Activated T-cell treated with anti-CD3 and anti-CD28 coated beads, Interleukin-2, amount 50 U/mL, for 72 hours (primary cell): ENCODE results near the gene SMCO4. TPM values are rescaled to one million over a fixed set of nuclear protein-coding genes. Genes with fewer than 3 reads are reported as not detected.
"Not testable (repeated sequence)": the region's sequence is repeated elsewhere in the genome, so short reads cannot be mapped to it uniquely, and the experiment has no call there.

Experiments
- ATAC-seq, 2 donors: fragments of 150-1000 bp; cut with Tn5 transposase; replicated peaks in 1 of 2; 2 replicates each; pipeline ENCODE4 v1.10.0; 2021; ENCODE audit warnings: moderate library complexity in 2 of 2, mild to moderate bottlenecking in 1 of 2
- DNase-seq, 2 donors: peaks; one replicate each; pipeline ENCODE4 v3.0.0; 2021 to 2022; ENCODE audit warnings: mixed read lengths in 1 of 2
- H3K27ac Mint-ChIP-seq: one replicate; pipeline ENCODE4 v1.8.0; 2022; ENCODE audit warnings: mild to moderate bottlenecking, moderate library complexity, mixed read lengths
- H3K27me3 Mint-ChIP-seq: one replicate; pipeline ENCODE4 v1.8.0; 2022; ENCODE audit warnings: low read depth, mixed read lengths
- H3K36me3 Mint-ChIP-seq, 2 donors: one replicate each; pipeline ENCODE4 v1.8.0; 2022; ENCODE audit warnings: mixed read lengths in 2 of 2, mild to moderate bottlenecking in 1 of 2; ENCODE audit not compliant: insufficient read depth in 2 of 2
- H3K4me1 Mint-ChIP-seq: one replicate; pipeline ENCODE4 v1.8.0; 2022; ENCODE audit warnings: low read depth, mixed read lengths
- H3K4me3 Mint-ChIP-seq, 2 donors: one replicate each; pipeline ENCODE4 v1.8.0; 2022; ENCODE audit warnings: mild to moderate bottlenecking in 2 of 2, mixed read lengths in 2 of 2, moderate library complexity in 2 of 2
- H3K9me3 Mint-ChIP-seq, 2 donors: one replicate each; pipeline ENCODE4 v1.8.0; 2022; ENCODE audit warnings: mixed read lengths in 2 of 2
- total RNA-seq, 2 donors: library from RNA; stranded (reverse); gene quantifications; one replicate each; pipeline ENCODE4 v1.2.3, GENCODE V29; 2022

Gene SMCO4
- total RNA-seq, 2 donors from 2014 or later, result 28.4 to 36.1 TPM

DNA sequence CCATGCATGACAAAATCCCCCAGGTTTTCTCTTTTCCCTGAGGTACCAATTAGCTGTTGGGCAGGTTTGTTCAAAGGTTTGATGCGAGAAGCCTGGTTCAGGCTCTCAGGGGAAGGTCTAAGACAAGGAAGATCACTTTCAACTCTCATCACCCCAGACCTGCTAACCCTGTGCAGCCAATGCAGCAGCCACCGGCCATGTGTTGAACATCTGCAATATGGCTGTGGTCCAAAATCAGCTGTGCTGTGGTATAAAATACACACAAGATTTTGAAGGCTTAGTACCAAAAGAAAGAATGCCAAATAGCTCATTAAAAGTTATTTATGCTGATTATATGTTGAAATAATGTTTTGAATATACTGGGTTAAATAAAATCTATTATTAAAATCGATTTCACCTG lies 58.5 kb downstream of the SMCO4 start:
- H3K27me3 Mint-ChIP-seq, result no peaks in the 10 kb centered on the region

DNA sequence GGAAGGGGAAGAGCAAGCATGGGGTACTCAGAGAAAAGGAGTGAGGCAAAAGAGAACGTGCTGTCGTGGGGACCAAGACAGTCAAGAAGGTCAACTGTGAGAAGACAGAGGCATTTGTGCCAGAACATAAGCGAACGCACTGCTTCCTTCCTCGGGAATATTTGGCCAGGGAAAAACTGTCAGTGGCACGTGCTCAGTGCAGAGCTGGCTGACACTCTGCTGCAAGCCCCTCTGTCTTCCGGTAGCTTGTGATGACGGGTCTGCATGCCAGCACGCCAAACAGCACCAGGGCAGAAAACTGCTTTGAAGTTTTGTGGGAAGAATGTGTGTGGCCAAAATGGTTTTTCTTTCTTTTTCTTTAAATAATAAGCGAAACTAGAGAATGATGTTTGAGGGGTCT lies 60.6 kb downstream of the SMCO4 start:
- H3K27ac Mint-ChIP-seq, result no peak overlapping the region
- no peaks in the 10 kb centered on the region for H3K36me3 Mint-ChIP-seq
- DNase-seq (no peak), ATAC-seq (no peak)
- H3K4me1 Mint-ChIP-seq, result no peaks in the 10 kb centered on the region
- no peaks in the 10 kb centered on the region for H3K9me3 Mint-ChIP-seq
- no peaks in the 10 kb centered on the region for H3K27me3 Mint-ChIP-seq
- no peak overlapping the region for H3K4me3 Mint-ChIP-seq

More for the DNA sequence above, 58.5 kb downstream of the SMCO4 start:
- DNase-seq (no peak), ATAC-seq (no peak)
- H3K36me3 Mint-ChIP-seq, result no peaks in the 10 kb centered on the region
- H3K4me3 Mint-ChIP-seq, result no peak overlapping the region
- no peaks in the 10 kb centered on the region for H3K9me3 Mint-ChIP-seq
- no peak overlapping the region for H3K27ac Mint-ChIP-seq
- H3K4me1 Mint-ChIP-seq, result no peaks in the 10 kb centered on the region

DNA sequence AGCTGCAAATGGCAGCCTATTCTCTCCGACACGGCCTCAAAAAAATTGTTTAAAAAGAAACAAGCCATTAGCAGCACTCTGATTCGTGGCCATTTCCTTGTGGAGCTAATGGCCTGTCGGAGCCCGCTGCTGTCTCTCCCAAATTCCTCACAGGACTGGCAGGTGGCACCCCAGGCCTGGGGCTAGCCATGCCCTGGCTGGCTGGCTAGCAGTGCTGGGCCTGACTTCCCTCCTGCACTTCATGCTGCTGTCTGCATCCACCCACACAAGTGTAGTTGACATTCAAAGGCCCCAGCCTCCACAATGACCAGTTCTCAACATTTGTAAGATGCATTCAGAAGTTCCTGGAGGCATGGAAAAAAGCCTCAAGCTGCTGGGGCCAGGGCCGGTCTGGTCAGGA lies 61.5 kb downstream of the SMCO4 start:
- Mint-ChIP-seq H3K4me3 (no peak overlapping the region), H3K9me3 (no peaks in the 10 kb centered on the region), H3K4me1 (no peaks in the 10 kb centered on the region), H3K36me3 (no peaks in the 10 kb centered on the region), H3K27ac (no peak overlapping the region), H3K27me3 (no peaks in the 10 kb centered on the region)
- DNase-seq (no peak), ATAC-seq (no peak)

DNA sequence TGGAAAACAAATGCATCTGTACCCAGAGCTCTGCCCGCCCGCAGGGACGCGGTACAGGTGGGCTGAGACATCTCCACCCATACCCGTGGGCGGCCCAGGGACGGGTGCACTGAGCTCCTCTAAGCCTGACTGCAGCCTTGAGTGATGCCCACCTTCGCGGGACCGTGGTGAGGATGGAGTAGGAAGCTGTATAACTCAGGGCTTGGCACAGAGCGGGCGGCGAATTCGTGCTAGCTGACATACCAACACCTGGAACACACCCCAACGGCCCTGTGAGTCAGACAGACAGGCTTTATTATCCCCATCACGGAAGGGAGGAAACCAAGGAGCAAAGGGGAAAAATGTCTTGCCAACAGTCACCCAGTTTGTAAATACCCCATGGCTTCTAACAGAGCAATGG lies 61.9 kb downstream of the SMCO4 start:
- no peaks in the 10 kb centered on the region for H3K9me3 Mint-ChIP-seq
- no peak overlapping the region for H3K27ac Mint-ChIP-seq
- no peaks in the 10 kb centered on the region for H3K4me1 Mint-ChIP-seq
- H3K4me3 Mint-ChIP-seq, result no peak overlapping the region
- no peak for DNase-seq
- ATAC-seq, result no peak
- H3K27me3 Mint-ChIP-seq, result no peaks in the 10 kb centered on the region
- no peaks in the 10 kb centered on the region for H3K36me3 Mint-ChIP-seq

DNA sequence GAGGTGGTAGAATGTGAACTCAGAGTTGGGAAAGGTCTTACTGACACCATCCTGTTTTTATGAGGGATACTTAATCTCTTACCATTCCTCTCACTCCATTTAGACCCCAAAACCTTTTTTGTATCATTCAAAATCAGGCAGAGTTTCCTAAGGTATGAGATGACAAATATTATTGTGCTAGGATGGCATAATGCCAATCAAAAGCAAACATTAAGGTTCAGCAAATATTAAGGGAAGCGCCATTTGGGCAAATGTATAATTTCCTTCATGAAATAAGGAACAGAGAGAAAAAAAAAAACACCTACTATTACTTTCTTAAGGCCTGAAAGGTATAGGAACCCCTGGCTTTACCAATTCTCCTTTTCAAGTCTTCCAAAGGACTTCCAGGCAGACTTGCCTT lies 62.4 kb downstream of the SMCO4 start:
- H3K4me1 Mint-ChIP-seq, result no peaks in the 10 kb centered on the region
- no peaks in the 10 kb centered on the region for H3K9me3 Mint-ChIP-seq
- DNase-seq (no peak), ATAC-seq (no peak)
- H3K27ac Mint-ChIP-seq, result no peak overlapping the region
- no peaks in the 10 kb centered on the region for H3K36me3 Mint-ChIP-seq
- H3K27me3 Mint-ChIP-seq, result no peaks in the 10 kb centered on the region
- no peak overlapping the region for H3K4me3 Mint-ChIP-seq

DNA sequence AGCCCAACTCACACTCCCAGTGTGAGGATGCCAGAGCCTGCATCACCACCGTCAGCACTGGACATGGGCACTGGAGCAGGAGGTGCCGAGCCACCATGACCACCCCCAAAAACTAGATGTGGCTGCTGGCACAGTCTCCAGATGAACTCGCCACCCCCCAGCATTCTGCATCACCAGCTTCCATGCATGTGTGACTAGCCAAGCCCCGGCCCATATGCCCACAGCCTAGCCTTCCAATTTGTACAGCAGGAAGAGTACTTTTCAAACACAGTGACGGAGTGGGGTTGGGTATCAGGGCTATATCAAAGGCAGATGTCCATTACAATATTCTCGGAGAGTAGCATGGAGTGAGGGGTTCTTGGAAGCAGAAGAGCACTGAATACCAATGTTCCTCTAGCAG lies 62.9 kb downstream of the SMCO4 start:
- no peaks in the 10 kb centered on the region for H3K9me3 Mint-ChIP-seq
- no peak for DNase-seq
- no peaks in the 10 kb centered on the region for H3K4me1 Mint-ChIP-seq
- no peak overlapping the region for H3K4me3 Mint-ChIP-seq
- H3K27me3 Mint-ChIP-seq, result no peaks in the 10 kb centered on the region
- no peak overlapping the region for H3K27ac Mint-ChIP-seq
- H3K36me3 Mint-ChIP-seq, result no peaks in the 10 kb centered on the region
- ATAC-seq, result no peak

DNA sequence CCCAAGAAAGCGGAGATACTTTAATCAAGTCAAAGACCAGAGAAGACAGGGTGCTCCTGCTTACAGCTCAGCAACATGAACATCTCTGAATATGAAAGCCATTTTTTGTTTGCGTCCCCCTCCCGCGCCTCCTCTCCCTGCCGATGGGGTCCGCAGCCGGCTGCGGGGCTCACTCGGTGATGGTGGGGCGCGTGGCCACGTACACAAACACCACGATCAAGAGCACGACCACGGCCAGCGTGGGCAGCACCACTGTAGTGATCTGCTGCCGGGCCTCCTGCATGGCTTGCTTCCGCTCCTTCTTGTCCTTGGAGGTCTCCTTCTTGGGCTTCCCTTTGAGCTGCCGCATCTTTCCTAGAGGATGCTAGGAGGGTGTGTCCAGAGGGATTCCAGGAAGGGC lies 64.3 kb downstream of the SMCO4 start:
- H3K4me3 Mint-ChIP-seq, result no peak overlapping the region
- H3K9me3 Mint-ChIP-seq, result no peaks in the 10 kb centered on the region
- H3K36me3 Mint-ChIP-seq, result no peaks in the 10 kb centered on the region

DNA sequence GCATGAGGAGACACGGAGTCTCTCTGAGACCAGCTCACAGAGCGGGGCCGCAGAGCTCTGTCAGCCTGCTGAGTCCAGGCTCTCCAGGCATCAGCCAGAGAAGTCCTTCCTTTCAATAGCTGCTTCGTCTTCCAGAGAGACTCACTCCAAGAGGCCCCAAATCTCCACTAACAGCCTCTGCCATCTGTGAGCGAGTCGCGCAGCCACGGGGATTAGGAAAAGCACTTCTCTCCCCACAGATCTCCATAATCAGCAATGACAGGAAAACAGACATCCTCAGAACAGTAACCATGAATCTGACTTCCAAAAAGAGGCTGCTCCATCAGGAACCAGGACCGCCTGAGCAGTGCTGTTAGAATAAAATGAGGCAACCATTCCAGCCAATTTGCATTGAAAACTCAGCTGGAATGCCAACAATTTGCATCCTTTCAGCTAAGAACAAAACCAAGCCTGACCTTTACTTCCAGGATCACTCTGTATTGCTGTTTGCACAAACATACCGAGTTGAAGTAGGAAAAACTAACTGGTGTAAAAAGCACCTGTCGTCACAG lies 65.4 kb downstream of the SMCO4 start:
- DNase-seq (no peak), ATAC-seq (no peak)
- Mint-ChIP-seq H3K9me3 (no peaks in the 10 kb centered on the region), H3K36me3 (no peaks in the 10 kb centered on the region), H3K4me1 (no peaks in the 10 kb centered on the region), H3K27ac (no peak overlapping the region), H3K27me3 (no peaks in the 10 kb centered on the region), H3K4me3 (no peak overlapping the region)

More for the DNA sequence above, 64.3 kb downstream of the SMCO4 start:
- Mint-ChIP-seq H3K27ac (no peak overlapping the region), H3K4me1 (no peaks in the 10 kb centered on the region), H3K27me3 (no peaks in the 10 kb centered on the region)
- DNase-seq (no peak), ATAC-seq (no peak)

DNA sequence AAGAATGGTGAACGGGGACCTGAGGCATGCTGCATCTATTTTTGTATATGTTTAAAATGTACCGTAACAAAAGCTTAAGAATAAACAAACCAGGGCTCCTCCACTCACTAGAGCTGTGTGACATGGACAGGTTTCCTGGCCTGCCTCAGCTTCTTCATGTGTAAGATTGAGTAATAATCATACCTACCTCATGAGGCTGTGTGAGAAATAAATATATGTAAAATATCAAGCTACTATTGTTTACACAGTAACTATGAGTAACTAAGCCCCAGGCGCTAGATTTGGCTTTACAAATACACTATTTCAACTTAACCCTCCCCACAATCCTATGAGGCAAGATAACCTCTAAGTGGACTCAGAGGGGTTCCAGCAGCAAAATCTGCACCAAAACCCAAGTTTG lies 66.4 kb downstream of the SMCO4 start:
- Mint-ChIP-seq H3K27ac (no peak overlapping the region), H3K4me1 (no peaks in the 10 kb centered on the region), H3K9me3 (no peaks in the 10 kb centered on the region), H3K27me3 (no peaks in the 10 kb centered on the region), H3K36me3 (no peaks in the 10 kb centered on the region), H3K4me3 (no peak overlapping the region)
- DNase-seq (no peak), ATAC-seq (no peak)

DNA sequence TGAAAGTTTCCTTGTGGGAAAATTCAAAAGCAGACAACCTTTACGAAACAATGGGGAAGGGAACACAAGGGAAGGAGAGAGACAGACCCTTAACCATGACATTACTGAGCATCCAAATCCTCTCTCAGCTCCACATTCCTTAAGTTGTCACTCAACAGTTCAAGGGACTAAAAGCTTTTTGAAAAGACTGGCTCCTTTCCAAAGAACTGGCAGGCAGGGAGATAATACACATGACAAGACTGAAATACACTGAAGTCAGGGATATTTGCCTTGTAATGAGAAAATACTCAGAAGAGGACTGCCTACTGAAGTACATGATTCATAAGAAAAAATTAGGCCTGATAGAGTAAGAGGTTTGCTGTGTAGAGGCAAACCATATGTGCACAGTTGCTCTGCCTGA lies 69.1 kb downstream of the SMCO4 start:
- H3K9me3 Mint-ChIP-seq, result no peaks in the 10 kb centered on the region
- DNase-seq (no peak), ATAC-seq (no peak)
- no peaks in the 10 kb centered on the region for H3K4me1 Mint-ChIP-seq
- H3K27ac Mint-ChIP-seq, result no peak overlapping the region
- H3K4me3 Mint-ChIP-seq, result no peak overlapping the region
- no peaks in the 10 kb centered on the region for H3K27me3 Mint-ChIP-seq
- no peaks in the 10 kb centered on the region for H3K36me3 Mint-ChIP-seq

DNA sequence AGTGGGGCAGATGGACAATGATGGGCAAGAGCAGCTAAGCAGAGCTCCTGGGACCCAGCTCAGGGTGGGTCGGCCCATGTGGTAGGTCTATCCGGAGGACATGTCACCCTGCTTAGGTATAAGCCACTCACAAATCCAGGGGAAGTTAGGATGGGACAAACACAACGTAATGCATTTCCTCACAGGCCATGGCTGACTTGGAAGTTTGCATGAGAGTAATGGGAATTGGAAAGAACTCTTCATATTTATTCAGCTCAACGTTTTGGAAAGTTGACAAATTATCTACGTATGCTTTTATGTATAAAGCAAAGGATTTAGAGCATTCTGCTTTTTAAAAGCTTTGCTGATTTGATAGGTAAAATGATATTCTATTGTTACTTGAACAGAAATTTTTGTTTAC lies 74.9 kb downstream of the SMCO4 start:
- Mint-ChIP-seq H3K27me3 (no peaks in the 10 kb centered on the region), H3K9me3 (no peaks in the 10 kb centered on the region), H3K27ac (no peak overlapping the region), H3K4me1 (no peaks in the 10 kb centered on the region), H3K36me3 (no peaks in the 10 kb centered on the region), H3K4me3 (no peak overlapping the region)
- ATAC-seq (no peak), DNase-seq (no peak)

DNA sequence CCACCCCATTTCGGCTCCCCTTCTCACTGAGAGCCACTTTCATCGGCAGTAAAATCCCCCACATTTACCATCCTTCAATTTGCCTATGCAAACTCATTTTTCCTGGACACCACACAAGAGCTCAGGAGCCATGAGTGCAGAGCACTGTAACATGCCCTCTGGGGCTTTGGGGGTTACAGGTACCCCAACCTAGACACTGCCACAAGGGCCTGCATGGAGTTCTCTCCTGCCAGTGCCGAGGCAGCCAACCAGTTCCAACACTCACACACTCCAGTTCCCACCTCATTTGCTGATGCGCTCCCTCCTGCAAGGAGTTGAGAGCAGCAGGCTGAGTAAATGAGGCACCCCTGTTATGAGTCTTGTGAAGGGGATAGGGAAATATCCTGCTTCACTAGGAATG lies 76.1 kb downstream of the SMCO4 start:
- no peak overlapping the region for H3K4me3 Mint-ChIP-seq
- H3K9me3 Mint-ChIP-seq, result no peaks in the 10 kb centered on the region
- DNase-seq (no peak), ATAC-seq (no peak)
- no peak overlapping the region for H3K27ac Mint-ChIP-seq
- H3K36me3 Mint-ChIP-seq, result no peaks in the 10 kb centered on the region
- H3K27me3 Mint-ChIP-seq, result no peaks in the 10 kb centered on the region
- H3K4me1 Mint-ChIP-seq, result no peaks in the 10 kb centered on the region

DNA sequence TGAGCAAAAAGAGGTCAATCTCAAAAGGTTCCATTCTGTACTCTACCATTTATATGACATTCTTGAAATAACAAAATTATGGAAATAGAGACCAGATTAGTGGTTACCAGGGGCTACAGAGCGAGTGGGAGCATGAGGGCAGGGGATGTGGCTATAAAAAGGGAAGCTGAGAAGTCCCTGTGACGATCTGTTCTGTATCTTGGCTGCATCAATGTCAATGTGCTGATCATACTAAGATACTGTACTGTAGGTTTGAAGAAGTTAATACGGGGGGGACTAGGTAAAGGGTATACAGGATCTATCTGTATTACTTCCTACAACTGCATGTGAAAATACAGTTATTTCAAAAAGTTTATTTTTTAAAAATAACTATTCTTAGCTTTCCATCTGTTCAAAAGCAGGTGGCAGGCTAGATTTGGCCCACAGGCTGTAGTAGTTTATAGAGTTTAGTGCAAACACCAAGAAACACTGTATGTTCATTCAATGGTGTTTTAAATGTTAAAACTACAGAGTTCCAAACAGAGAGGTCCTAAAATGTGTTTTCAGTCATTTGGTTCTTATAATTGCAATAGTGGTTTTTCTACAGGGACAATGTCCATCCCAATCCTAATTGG lies 78.2 kb downstream of the SMCO4 start:
- DNase-seq (no peak), ATAC-seq (no peak)
- no peak overlapping the region for H3K27ac Mint-ChIP-seq
- H3K4me3 Mint-ChIP-seq, result no peak overlapping the region
- H3K9me3 Mint-ChIP-seq, result peaks cover 0 to 4% of the 10 kb centered on the region in 2 donors
- peaks cover 6% of the 10 kb centered on the region for H3K27me3 Mint-ChIP-seq
- H3K4me1 Mint-ChIP-seq, result no peaks in the 10 kb centered on the region
- no peaks in the 10 kb centered on the region for H3K36me3 Mint-ChIP-seq

DNA sequence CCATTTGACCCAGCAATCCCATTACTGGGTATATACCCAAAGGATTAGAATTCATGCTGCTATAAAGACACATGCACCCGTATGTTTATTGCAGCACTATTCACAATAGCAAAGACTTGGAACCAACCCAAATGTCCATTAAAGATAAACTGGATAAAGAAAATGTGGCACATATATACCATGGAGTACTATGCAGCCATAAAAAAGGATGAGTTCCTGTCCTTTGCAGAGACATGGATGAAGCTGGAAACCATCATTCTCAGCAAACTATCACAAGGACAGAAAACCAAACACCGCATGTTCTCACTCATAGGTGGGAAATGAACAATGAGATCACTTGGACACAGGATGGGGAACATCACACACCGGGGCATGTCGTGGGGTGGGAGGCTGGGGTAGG lies 79.5 kb downstream of the SMCO4 start:
- not testable (repeated sequence) for H3K9me3 Mint-ChIP-seq, H3K27ac Mint-ChIP-seq, H3K27me3 Mint-ChIP-seq, ATAC-seq, H3K36me3 Mint-ChIP-seq, H3K4me1 Mint-ChIP-seq, H3K4me3 Mint-ChIP-seq, DNase-seq
